ENCODE measurements around the gene ABCC11. TPM values are rescaled to one million over a fixed set of nuclear protein-coding genes. Genes with fewer than 3 reads are reported as not detected.

The ABCC11 gene
- polyA plus RNA-seq, 1 donor = 0.21 TPM

- Histone ChIP-seq H3K9me3 (ENCODE audit: control insufficient read depth, low read depth, low read length) (no peaks in the 10 kb centered on the region), H3K4me1 (ENCODE audit: control insufficient read depth, insufficient read depth, low read length) (no peaks in the 10 kb centered on the region), H3K36me3 (ENCODE audit: control insufficient read depth, insufficient read depth, low read length) (no peaks in the 10 kb centered on the region), H3K27me3 (ENCODE audit: control insufficient read depth, insufficient read depth, low read length) (no peaks in the 10 kb centered on the region), H3K4me3 (ENCODE audit: low read length) (no peak overlapping the region), H3K27ac (ENCODE audit: low read length) (no peak overlapping the region)
- 60% methylated on average over 2 of the region's 11 CpGs for WGBS (ENCODE audit: insufficient coverage, low lambda C conversion rate)
- no peak for DNase-seq
Measured at GRCh38 chr16:48231727-48232492, 15.4 kb downstream of the ABCC11 start.

GRCh38 chr16:48225456-48225855 lies 21.9 kb downstream of the ABCC11 start:
- Histone ChIP-seq H3K9me3 (ENCODE audit: control insufficient read depth, low read depth, low read length) (no peaks in the 10 kb centered on the region), H3K27ac (ENCODE audit: low read length) (no peak overlapping the region), H3K27me3 (ENCODE audit: control insufficient read depth, insufficient read depth, low read length) (no peaks in the 10 kb centered on the region), H3K4me1 (ENCODE audit: control insufficient read depth, insufficient read depth, low read length) (no peaks in the 10 kb centered on the region), H3K4me3 (ENCODE audit: low read length) (no peak overlapping the region), H3K36me3 (ENCODE audit: control insufficient read depth, insufficient read depth, low read length) (no peaks in the 10 kb centered on the region)
- no CpG with 5 or more reads among the region's 5 CpGs for WGBS (ENCODE audit: insufficient coverage, low lambda C conversion rate)
- DNase-seq = no peak

GRCh38 chr16:48223490-48223889 lies 23.8 kb downstream of the ABCC11 start:
- DNase-seq = no peak
- H3K36me3 ChIP-seq (ENCODE audit: control insufficient read depth, insufficient read depth, low read length) = no peaks in the 10 kb centered on the region
- H3K27ac ChIP-seq (ENCODE audit: low read length) = no peak overlapping the region
- no peak overlapping the region for H3K4me3 ChIP-seq (ENCODE audit: low read length)
- no peaks in the 10 kb centered on the region for H3K9me3 ChIP-seq (ENCODE audit: control insufficient read depth, low read depth, low read length)
- WGBS (ENCODE audit: insufficient coverage, low lambda C conversion rate) = no CpG with 5 or more reads among the region's 4 CpGs
- no peaks in the 10 kb centered on the region for H3K4me1 ChIP-seq (ENCODE audit: control insufficient read depth, insufficient read depth, low read length)
- no peaks in the 10 kb centered on the region for H3K27me3 ChIP-seq (ENCODE audit: control insufficient read depth, insufficient read depth, low read length)

GRCh38 chr16:48220891-48221290 lies 26.4 kb downstream of the ABCC11 start:
- Histone ChIP-seq H3K27me3 (ENCODE audit: control insufficient read depth, insufficient read depth, low read length) (no peaks in the 10 kb centered on the region), H3K36me3 (ENCODE audit: control insufficient read depth, insufficient read depth, low read length) (no peaks in the 10 kb centered on the region), H3K4me1 (ENCODE audit: control insufficient read depth, insufficient read depth, low read length) (no peaks in the 10 kb centered on the region), H3K27ac (ENCODE audit: low read length) (no peak overlapping the region), H3K9me3 (ENCODE audit: control insufficient read depth, low read depth, low read length) (no peaks in the 10 kb centered on the region), H3K4me3 (ENCODE audit: low read length) (no peak overlapping the region)
- 100% methylated on average over 2 of the region's 3 CpGs for WGBS (ENCODE audit: insufficient coverage, low lambda C conversion rate)
- no peak for DNase-seq

- WGBS (ENCODE audit: insufficient coverage, low lambda C conversion rate) = no CpG with 5 or more reads among the region's 3 CpGs
- Histone ChIP-seq H3K36me3 (ENCODE audit: control insufficient read depth, insufficient read depth, low read length) (no peaks in the 10 kb centered on the region), H3K9me3 (ENCODE audit: control insufficient read depth, low read depth, low read length) (no peaks in the 10 kb centered on the region), H3K27ac (ENCODE audit: low read length) (no peak overlapping the region), H3K4me1 (ENCODE audit: control insufficient read depth, insufficient read depth, low read length) (no peaks in the 10 kb centered on the region), H3K27me3 (ENCODE audit: control insufficient read depth, insufficient read depth, low read length) (no peaks in the 10 kb centered on the region), H3K4me3 (ENCODE audit: low read length) (no peak overlapping the region)
- no peak for DNase-seq
Measured at GRCh38 chr16:48218473-48218872, 28.9 kb downstream of the ABCC11 start.

GRCh38 chr16:48217708-48218107 lies 29.6 kb downstream of the ABCC11 start:
- Histone ChIP-seq H3K27me3 (ENCODE audit: control insufficient read depth, insufficient read depth, low read length) (no peaks in the 10 kb centered on the region), H3K36me3 (ENCODE audit: control insufficient read depth, insufficient read depth, low read length) (no peaks in the 10 kb centered on the region), H3K4me1 (ENCODE audit: control insufficient read depth, insufficient read depth, low read length) (no peaks in the 10 kb centered on the region), H3K9me3 (ENCODE audit: control insufficient read depth, low read depth, low read length) (no peaks in the 10 kb centered on the region), H3K27ac (ENCODE audit: low read length) (no peak overlapping the region), H3K4me3 (ENCODE audit: low read length) (no peak overlapping the region)
- DNase-seq = no peak
- 80% methylated on average over 1 of the region's 2 CpGs for WGBS (ENCODE audit: insufficient coverage, low lambda C conversion rate)

GRCh38 chr16:48215738-48216137 lies 31.6 kb downstream of the ABCC11 start:
- Histone ChIP-seq H3K9me3 (ENCODE audit: control insufficient read depth, low read depth, low read length) (no peaks in the 10 kb centered on the region), H3K4me3 (ENCODE audit: low read length) (no peak overlapping the region), H3K27me3 (ENCODE audit: control insufficient read depth, insufficient read depth, low read length) (no peaks in the 10 kb centered on the region), H3K36me3 (ENCODE audit: control insufficient read depth, insufficient read depth, low read length) (no peaks in the 10 kb centered on the region), H3K4me1 (ENCODE audit: control insufficient read depth, insufficient read depth, low read length) (no peaks in the 10 kb centered on the region), H3K27ac (ENCODE audit: low read length) (no peak overlapping the region)
- WGBS (ENCODE audit: insufficient coverage, low lambda C conversion rate) = no CpG with 5 or more reads among the region's 6 CpGs
- no peak for DNase-seq

- Histone ChIP-seq H3K4me1 (ENCODE audit: control insufficient read depth, insufficient read depth, low read length) (no peaks in the 10 kb centered on the region), H3K27me3 (ENCODE audit: control insufficient read depth, insufficient read depth, low read length) (no peaks in the 10 kb centered on the region), H3K27ac (ENCODE audit: low read length) (no peak overlapping the region), H3K9me3 (ENCODE audit: control insufficient read depth, low read depth, low read length) (no peaks in the 10 kb centered on the region), H3K4me3 (ENCODE audit: low read length) (no peak overlapping the region), H3K36me3 (ENCODE audit: control insufficient read depth, insufficient read depth, low read length) (no peaks in the 10 kb centered on the region)
- WGBS (ENCODE audit: insufficient coverage, low lambda C conversion rate) = no CpG with 5 or more reads among the region's 3 CpGs
- no peak for DNase-seq
Measured at GRCh38 chr16:48212033-48212432, 35.3 kb downstream of the ABCC11 start.

GRCh38 chr16:48210747-48211146 lies 36.6 kb downstream of the ABCC11 start:
- H3K9me3 ChIP-seq (ENCODE audit: control insufficient read depth, low read depth, low read length) = no peaks in the 10 kb centered on the region
- WGBS (ENCODE audit: insufficient coverage, low lambda C conversion rate) = no CpG with 5 or more reads among the region's 6 CpGs
- H3K4me1 ChIP-seq (ENCODE audit: control insufficient read depth, insufficient read depth, low read length) = no peaks in the 10 kb centered on the region
- no peaks in the 10 kb centered on the region for H3K36me3 ChIP-seq (ENCODE audit: control insufficient read depth, insufficient read depth, low read length)
- no peak for DNase-seq
- H3K27me3 ChIP-seq (ENCODE audit: control insufficient read depth, insufficient read depth, low read length) = no peaks in the 10 kb centered on the region
- no peak overlapping the region for H3K27ac ChIP-seq (ENCODE audit: low read length)
- no peak overlapping the region for H3K4me3 ChIP-seq (ENCODE audit: low read length)

GRCh38 chr16:48206594-48207242 lies 40.6 kb downstream of the ABCC11 start:
- no peak overlapping the region for H3K27ac ChIP-seq (ENCODE audit: low read length)
- H3K9me3 ChIP-seq (ENCODE audit: control insufficient read depth, low read depth, low read length) = no peaks in the 10 kb centered on the region
- H3K4me3 ChIP-seq (ENCODE audit: low read length) = no peak overlapping the region
- H3K4me1 ChIP-seq (ENCODE audit: control insufficient read depth, insufficient read depth, low read length) = peaks cover 17% of the 10 kb centered on the region
- H3K27me3 ChIP-seq (ENCODE audit: control insufficient read depth, insufficient read depth, low read length) = no peaks in the 10 kb centered on the region
- WGBS (ENCODE audit: insufficient coverage, low lambda C conversion rate) = 70% methylated on average over 2 of the region's 8 CpGs
- no peak for DNase-seq
- H3K36me3 ChIP-seq (ENCODE audit: control insufficient read depth, insufficient read depth, low read length) = no peaks in the 10 kb centered on the region

GRCh38 chr16:48204825-48205151 lies 42.6 kb downstream of the ABCC11 start:
- Histone ChIP-seq H3K36me3 (ENCODE audit: control insufficient read depth, insufficient read depth, low read length) (no peaks in the 10 kb centered on the region), H3K4me1 (ENCODE audit: control insufficient read depth, insufficient read depth, low read length) (peaks cover 17% of the 10 kb centered on the region), H3K27me3 (ENCODE audit: control insufficient read depth, insufficient read depth, low read length) (no peaks in the 10 kb centered on the region), H3K4me3 (ENCODE audit: low read length) (no peak overlapping the region), H3K27ac (ENCODE audit: low read length) (peak overlapping the region; percentile 71), H3K9me3 (ENCODE audit: control insufficient read depth, low read depth, low read length) (no peaks in the 10 kb centered on the region)
- DNase-seq = no peak
- WGBS (ENCODE audit: insufficient coverage, low lambda C conversion rate) = 83% methylated on average over 1 of the region's 6 CpGs
